Activated CD8-positive, alpha-beta T cell treated with anti-CD3 and anti-CD28 coated beads for 36 hours (primary cell): ENCODE results near the gene ABCA10. TPM values are rescaled to one million over a fixed set of nuclear protein-coding genes. Genes with fewer than 3 reads are reported as not detected.

Source experiments
- ATAC-seq: fragments of 200-7000 bp; cut with Tn5 transposase; one replicate; pipeline ENCODE4 v1.10.0; 2021; ENCODE audit warnings: mild to moderate bottlenecking, moderate library complexity
- CTCF ChIA-PET: fragments of 350-600 bp; sonication (Branson Sonifier 250); formaldehyde crosslinking; loops from one replicate; lab custom pipeline; 2021; ENCODE audit warnings: antibody characterized with exemption; lab: Charles Lee
- POLR2A ChIA-PET: fragments of 350-600 bp; sonication (Branson Sonifier 250); formaldehyde crosslinking; loops from one replicate; lab custom pipeline; 2021; ENCODE audit warnings: antibody characterized with exemption; lab: Charles Lee
- DNase-seq: peaks from one replicate; pipeline ENCODE4 v3.0.0-alpha.2; 2020
- H3K27ac Mint-ChIP-seq: one replicate; pipeline ENCODE4 v1.8.0; 2021; ENCODE audit warnings: mild to moderate bottlenecking, mixed read lengths
- H3K27me3 Mint-ChIP-seq: one replicate; pipeline ENCODE4 v1.8.0; 2021; ENCODE audit warnings: mixed read lengths
- H3K36me3 Mint-ChIP-seq: one replicate; pipeline ENCODE4 v1.8.0; 2021; ENCODE audit warnings: low read depth, mixed read lengths
- H3K4me1 Mint-ChIP-seq: one replicate; pipeline ENCODE4 v1.8.0; 2021; ENCODE audit warnings: low read depth, mixed read lengths
- H3K4me3 Mint-ChIP-seq: one replicate; pipeline ENCODE4 v1.8.0; 2021; ENCODE audit warnings: mild to moderate bottlenecking, moderate library complexity, mixed read lengths
- H3K9me3 Mint-ChIP-seq: one replicate; pipeline ENCODE4 v1.8.0; 2021; ENCODE audit warnings: mixed read lengths
- CTCF ChIP-seq: fragments of 200-600 bp; IDR thresholded peaks from one replicate; pipeline ENCODE4 v1.8.0; 2022; ENCODE audit warnings: antibody characterized with exemption, mild to moderate bottlenecking
- intact Hi-C: fragments of 100-400 bp; cut with micrococcal nuclease; formaldehyde crosslinking; loops from one replicate; pipeline ENCODE4 v1.10.0; 2022
- total RNA-seq, 2 experiments: library from RNA; stranded (reverse); gene quantifications; one replicate each; pipeline ENCODE4 v1.2.3, GENCODE V29; 2021

ABCA10 gene
- total RNA-seq, 2 experiments from 2014 or later = 0.45 TPM; not detected in 1

DNA sequence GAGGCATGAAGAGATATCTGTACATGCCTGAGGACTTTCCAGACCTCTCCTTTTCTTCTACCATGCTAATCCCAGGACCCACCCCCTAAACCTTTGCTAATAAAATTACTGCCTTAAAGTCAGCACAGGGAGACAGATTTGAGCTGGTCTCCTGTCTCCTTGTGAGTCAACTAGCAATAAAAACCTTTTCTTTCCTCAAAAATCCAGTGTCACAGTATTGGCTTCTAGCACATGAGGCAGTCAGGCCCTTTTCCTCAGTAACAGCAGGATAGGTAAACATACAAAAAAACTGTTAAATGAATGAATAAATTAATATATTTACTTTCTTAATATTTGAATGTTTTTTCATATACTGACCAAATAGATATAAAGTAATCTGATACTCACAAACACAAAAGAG lies 41.3 kb downstream of the ABCA10 start:
- Mint-ChIP-seq H3K27ac (no peak overlapping the region), H3K9me3 (no peaks in the 10 kb centered on the region), H3K4me3 (no peak overlapping the region), H3K4me1 (no peaks in the 10 kb centered on the region), H3K36me3 (no peaks in the 10 kb centered on the region), H3K27me3 (no peaks in the 10 kb centered on the region)
- DNase-seq = no peak
- POLR2A ChIA-PET = no interaction called here
- intact Hi-C loops = no loop called here
- no peak for TF ChIP-seq CTCF
- ATAC-seq = no peak
- CTCF ChIA-PET = no interaction called here

- Mint-ChIP-seq H3K36me3 (no peaks in the 10 kb centered on the region), H3K27me3 (no peaks in the 10 kb centered on the region), H3K27ac (no peak overlapping the region), H3K4me1 (no peaks in the 10 kb centered on the region), H3K4me3 (no peak overlapping the region), H3K9me3 (no peaks in the 10 kb centered on the region)
- no peak for TF ChIP-seq CTCF
- intact Hi-C loops = no loop called here
- ATAC-seq (no peak), DNase-seq (no peak)
- ChIA-PET POLR2A (no interaction called here), CTCF (no interaction called here)
Observed at GRCh38 chr17:69179227-69179952, 49.2 kb downstream of the ABCA10 start.

GRCh38 chr17:69176457-69176795 lies 52.2 kb downstream of the ABCA10 start:
- no peak for TF ChIP-seq CTCF
- no peaks in the 10 kb centered on the region for H3K4me1 Mint-ChIP-seq
- no peaks in the 10 kb centered on the region for H3K36me3 Mint-ChIP-seq
- intact Hi-C loops = no loop called here
- no peak overlapping the region for H3K4me3 Mint-ChIP-seq
- ChIA-PET POLR2A (no interaction called here), CTCF (no interaction called here)
- ATAC-seq (no peak), DNase-seq (no peak)
- H3K9me3 Mint-ChIP-seq = no peaks in the 10 kb centered on the region
- H3K27ac Mint-ChIP-seq = no peak overlapping the region
- H3K27me3 Mint-ChIP-seq = no peaks in the 10 kb centered on the region

DNA sequence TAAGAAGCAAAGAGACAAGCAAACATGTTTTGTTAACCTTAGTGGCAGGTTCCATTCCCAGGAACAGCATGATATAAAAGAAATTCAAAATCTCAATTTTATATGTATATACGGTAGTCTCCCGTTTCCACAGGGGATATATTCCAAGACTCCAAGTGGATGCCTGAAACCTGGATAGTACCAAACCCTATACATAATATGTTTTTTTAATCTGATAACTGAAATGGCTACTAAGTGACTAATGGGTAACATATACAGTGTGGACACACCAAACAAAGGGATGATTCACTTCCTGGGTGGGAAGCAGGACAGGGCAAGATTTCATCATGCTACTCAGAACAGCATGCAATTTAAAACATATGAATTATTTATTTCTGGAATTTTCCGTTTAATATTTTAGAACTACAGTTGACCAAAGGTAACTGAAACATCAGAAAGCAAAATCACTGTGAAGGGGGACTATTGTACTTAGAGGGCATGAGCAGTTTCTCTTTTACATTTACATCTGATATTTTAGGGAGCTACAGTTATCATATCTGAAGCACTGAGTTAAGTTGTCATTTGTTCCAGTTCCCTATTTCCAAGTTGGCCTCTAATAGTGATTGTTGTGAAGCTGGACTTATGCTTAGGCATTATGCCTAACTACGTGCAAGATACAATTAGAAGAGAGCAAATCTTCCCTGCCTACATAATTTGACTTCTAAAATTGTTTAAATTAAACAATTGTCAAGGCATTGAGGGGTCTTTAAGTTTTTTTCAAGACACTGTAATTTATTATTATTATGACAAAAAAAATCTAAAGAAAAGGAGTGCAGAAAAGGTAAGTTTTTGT lies 52.8 kb downstream of the ABCA10 start:
- no peak overlapping the region for H3K4me3 Mint-ChIP-seq
- intact Hi-C loops = no loop called here
- no peaks in the 10 kb centered on the region for H3K36me3 Mint-ChIP-seq
- ChIA-PET CTCF (no interaction called here), POLR2A (no interaction called here)
- ATAC-seq (no peak), DNase-seq (no peak)
- H3K27ac Mint-ChIP-seq = no peak overlapping the region
- no peaks in the 10 kb centered on the region for H3K9me3 Mint-ChIP-seq
- H3K4me1 Mint-ChIP-seq = no peaks in the 10 kb centered on the region
- no peak for TF ChIP-seq CTCF
- H3K27me3 Mint-ChIP-seq = no peaks in the 10 kb centered on the region

- ChIA-PET POLR2A (no interaction called here), CTCF (no interaction called here)
- no peak overlapping the region for H3K27ac Mint-ChIP-seq
- ATAC-seq = no peak
- H3K4me1 Mint-ChIP-seq = no peaks in the 10 kb centered on the region
- DNase-seq = no peak
- H3K4me3 Mint-ChIP-seq = no peak overlapping the region
- no peaks in the 10 kb centered on the region for H3K27me3 Mint-ChIP-seq
- H3K36me3 Mint-ChIP-seq = no peaks in the 10 kb centered on the region
- TF ChIP-seq CTCF = no peak
- H3K9me3 Mint-ChIP-seq = no peaks in the 10 kb centered on the region
- intact Hi-C loops = no loop called here
Observed at GRCh38 chr17:69175262-69175624, 53.4 kb downstream of the ABCA10 start.
